ENCODE measurements around the gene RPS3. TPM values are rescaled to one million over a fixed set of nuclear protein-coding genes. Genes with fewer than 3 reads are reported as not detected.
"Not testable (repeated sequence)": the region's sequence is repeated elsewhere in the genome, so short reads cannot be mapped to it uniquely, and the experiment has no call there.

RPS3 gene
- 1,000 to 10,000 TPM; 4,623 to 5,372 TPM for total RNA-seq

GRCh38 chr11:75399344-75400145 lies at the start of gene RPS3:
TSS of gene RPS3 (plus strand) at chr11:75399518. CDS start at chr11:75399548, 30 bp downstream.
- H3K9me3 Mint-ChIP-seq, result no peaks in the 10 kb centered on the region
- peaks cover 36% of the 10 kb centered on the region for H3K4me1 Mint-ChIP-seq

GRCh38 chr11:75349521-75350116 lies 49.7 kb upstream of the RPS3 start:
- Mint-ChIP-seq H3K27me3 (no peaks in the 10 kb centered on the region), H3K36me3 (ENCODE audit: low read depth) (no peaks in the 10 kb centered on the region), H3K9me3 (no peaks in the 10 kb centered on the region), H3K27ac (peak overlapping the region; percentile 77), H3K4me1 (peaks cover 27% of the 10 kb centered on the region), H3K4me3 (peak overlapping the region; percentile 89)
- no peak for ATAC-seq (replicated peaks)

More at GRCh38 chr11:75399344-75400145, at the start of gene RPS3:
- Mint-ChIP-seq H3K27me3 (no peaks in the 10 kb centered on the region), H3K36me3 (ENCODE audit: low read depth) (peaks cover 55% of the 10 kb centered on the region), H3K4me3 (peak within 1 kb of the TSS; percentile 100), H3K27ac (peak within 1 kb of the TSS; percentile 98)
- peak; percentile 96 for ATAC-seq (replicated peaks)

GRCh38 chr11:75350122-75350742 lies 49.1 kb upstream of the RPS3 start:
- no peak for ATAC-seq (replicated peaks)
- Mint-ChIP-seq H3K9me3 (no peaks in the 10 kb centered on the region), H3K36me3 (ENCODE audit: low read depth) (no peaks in the 10 kb centered on the region), H3K4me1 (peaks cover 27% of the 10 kb centered on the region), H3K4me3 (peak overlapping the region; percentile 89), H3K27me3 (no peaks in the 10 kb centered on the region), H3K27ac (peak overlapping the region; percentile 77)

- Mint-ChIP-seq H3K4me3 (peak overlapping the region; percentile 89), H3K36me3 (ENCODE audit: low read depth) (no peaks in the 10 kb centered on the region), H3K27me3 (no peaks in the 10 kb centered on the region), H3K4me1 (peaks cover 24% of the 10 kb centered on the region), H3K27ac (peak overlapping the region; percentile 77), H3K9me3 (no peaks in the 10 kb centered on the region)
- peak; percentile 49 for ATAC-seq (replicated peaks)
Measured at GRCh38 chr11:75350743-75351540, 48.4 kb upstream of the RPS3 start.

- H3K4me3 Mint-ChIP-seq, result peak within 1 kb of the TSS; percentile 89
- ATAC-seq (replicated peaks), result no peak
- H3K27me3 Mint-ChIP-seq, result no peaks in the 10 kb centered on the region
- no peaks in the 10 kb centered on the region for H3K9me3 Mint-ChIP-seq
- no peaks in the 10 kb centered on the region for H3K36me3 Mint-ChIP-seq (ENCODE audit: low read depth)
- peaks cover 19% of the 10 kb centered on the region for H3K4me1 Mint-ChIP-seq
- H3K27ac Mint-ChIP-seq, result peak within 1 kb of the TSS; percentile 81
Measured at GRCh38 chr11:75351541-75351790, 47.9 kb upstream of the RPS3 start, which contains the start of gene ARRB1. TSS of gene ARRB1 (minus strand) at chr11:75351661. CDS start at chr11:75351607, 54 bp downstream.

GRCh38 chr11:75351791-75352587 lies 47.3 kb upstream of the RPS3 start:
- no peaks in the 10 kb centered on the region for H3K36me3 Mint-ChIP-seq (ENCODE audit: low read depth)
- peaks cover 17% of the 10 kb centered on the region for H3K4me1 Mint-ChIP-seq
- peak; percentile 74 for ATAC-seq (replicated peaks)
- peak overlapping the region; percentile 89 for H3K4me3 Mint-ChIP-seq
- H3K27me3 Mint-ChIP-seq, result no peaks in the 10 kb centered on the region
- peak overlapping the region; percentile 81 for H3K27ac Mint-ChIP-seq
- H3K9me3 Mint-ChIP-seq, result no peaks in the 10 kb centered on the region

GRCh38 chr11:75352588-75353206 lies 46.6 kb upstream of the RPS3 start:
- Mint-ChIP-seq H3K27ac (peak overlapping the region; percentile 81), H3K4me3 (peak overlapping the region; percentile 89), H3K9me3 (no peaks in the 10 kb centered on the region), H3K27me3 (no peaks in the 10 kb centered on the region), H3K4me1 (peaks cover 17% of the 10 kb centered on the region), H3K36me3 (ENCODE audit: low read depth) (no peaks in the 10 kb centered on the region)
- no peak for ATAC-seq (replicated peaks)

GRCh38 chr11:75355051-75355450 lies 44.3 kb upstream of the RPS3 start:
- Mint-ChIP-seq H3K36me3 (ENCODE audit: low read depth) (no peaks in the 10 kb centered on the region), H3K4me3 (no peak overlapping the region), H3K27ac (no peak overlapping the region), H3K4me1 (peaks cover 14% of the 10 kb centered on the region), H3K9me3 (no peaks in the 10 kb centered on the region), H3K27me3 (no peaks in the 10 kb centered on the region)
- ATAC-seq (replicated peaks), result no peak

GRCh38 chr11:75356613-75357012 lies 42.7 kb upstream of the RPS3 start:
- no peak overlapping the region for H3K4me3 Mint-ChIP-seq
- H3K27ac Mint-ChIP-seq, result no peak overlapping the region
- H3K9me3 Mint-ChIP-seq, result no peaks in the 10 kb centered on the region
- peaks cover 4% of the 10 kb centered on the region for H3K4me1 Mint-ChIP-seq
- H3K36me3 Mint-ChIP-seq (ENCODE audit: low read depth), result no peaks in the 10 kb centered on the region
- H3K27me3 Mint-ChIP-seq, result no peaks in the 10 kb centered on the region
- no peak for ATAC-seq (replicated peaks)

GRCh38 chr11:75362285-75362684 lies 37.0 kb upstream of the RPS3 start:
- H3K36me3 Mint-ChIP-seq (ENCODE audit: low read depth); H3K9me3 Mint-ChIP-seq; H3K27me3 Mint-ChIP-seq; ATAC-seq (replicated peaks); H3K4me3 Mint-ChIP-seq; H3K27ac Mint-ChIP-seq; H3K4me1 Mint-ChIP-seq: not testable (repeated sequence)

GRCh38 chr11:75365711-75366181 lies 33.6 kb upstream of the RPS3 start:
- no peak overlapping the region for H3K27ac Mint-ChIP-seq

GRCh38 chr11:75366826-75367225 lies 32.5 kb upstream of the RPS3 start:
- not testable (repeated sequence) for ATAC-seq (replicated peaks); H3K36me3 Mint-ChIP-seq (ENCODE audit: low read depth); H3K27me3 Mint-ChIP-seq; H3K4me3 Mint-ChIP-seq; H3K27ac Mint-ChIP-seq; H3K9me3 Mint-ChIP-seq; H3K4me1 Mint-ChIP-seq

More at GRCh38 chr11:75365711-75366181, 33.6 kb upstream of the RPS3 start:
- no peaks in the 10 kb centered on the region for H3K27me3 Mint-ChIP-seq
- H3K36me3 Mint-ChIP-seq (ENCODE audit: low read depth), result no peaks in the 10 kb centered on the region
- H3K4me1 Mint-ChIP-seq, result no peaks in the 10 kb centered on the region
- no peak for ATAC-seq (replicated peaks)
- no peaks in the 10 kb centered on the region for H3K9me3 Mint-ChIP-seq
- no peak overlapping the region for H3K4me3 Mint-ChIP-seq

GRCh38 chr11:75369560-75370255 lies 29.6 kb upstream of the RPS3 start:
- Mint-ChIP-seq H3K36me3 (ENCODE audit: low read depth) (no peaks in the 10 kb centered on the region), H3K9me3 (no peaks in the 10 kb centered on the region), H3K27me3 (no peaks in the 10 kb centered on the region), H3K4me1 (no peaks in the 10 kb centered on the region), H3K27ac (no peak overlapping the region), H3K4me3 (no peak overlapping the region)
- ATAC-seq (replicated peaks), result no peak
